Gastroesophageal sphincter (tissue), 4 donors: ENCODE measurements around the gene DPYD. TPM values are rescaled to one million over a fixed set of nuclear protein-coding genes. Genes with fewer than 3 reads are reported as not detected.

Source experiments
- ATAC-seq: fragments of 150-250 bp; one replicate; pipeline ENCODE4 v1.9.1; 2016; ENCODE audit warnings: mild to moderate bottlenecking, moderate library complexity
- H3K27ac ChIP-seq, 4 donors: fragments of 200-600 bp; sonication (generic) in 3 of 4; 1 replicate in 3 of 4; 2 replicates in 1 of 4; pipeline ENCODE4 v1.5.1; 2016 to 2019
- H3K27me3 ChIP-seq: fragments of 200-600 bp; sonication (generic); one replicate; pipeline ENCODE4 v1.5.1; 2019
- H3K36me3 ChIP-seq, 2 donors: fragments of 200-600 bp; sonication (generic); one replicate each; pipeline ENCODE4 v1.5.1; 2019; ENCODE audit warnings: control low read depth in 1 of 2
- H3K4me1 ChIP-seq, 3 donors: fragments of 200-600 bp; sonication (generic); 1 replicate in 2 of 3; 2 replicates in 1 of 3; pipeline ENCODE4 v1.5.1; 2016 to 2019; ENCODE audit warnings: control low read depth in 2 of 3
- H3K4me3 ChIP-seq, 2 donors: fragments of 200-600 bp; sonication (generic); one replicate each; pipeline ENCODE4 v1.5.1; 2019; ENCODE audit warnings: mild to moderate bottlenecking in 1 of 2, moderate library complexity in 1 of 2
- H3K9me3 ChIP-seq, 3 donors: fragments of 200-600 bp; sonication (generic); one replicate each; pipeline ENCODE4 v1.5.1; 2017 to 2019; ENCODE audit warnings: control low read depth in 2 of 3
- CTCF ChIP-seq, 4 experiments: fragments of 200-600 bp in 2 of 4; fragments of 450-650 bp in 2 of 4; sonication (generic) in 1 of 4; IDR thresholded peaks; one replicate each; pipeline ENCODE4 v1.5.1; 2017 to 2019; ENCODE audit warnings: antibody characterized with exemption in 4 of 4, mild to moderate bottlenecking in 2 of 4, moderate library complexity in 2 of 4
- EP300 ChIP-seq: sonication (generic); formaldehyde crosslinking; IDR thresholded peaks from one replicate; pipeline ENCODE4 v1.6.1; 2017; ENCODE audit warnings: antibody characterized with exemption, mild to moderate bottlenecking
- POLR2A ChIP-seq, 2 donors: fragments of 450-650 bp; IDR thresholded peaks; one replicate each; pipeline ENCODE4 v1.6.1; 2017; ENCODE audit warnings: antibody characterized with exemption in 2 of 2, mild to moderate bottlenecking in 2 of 2, moderate library complexity in 1 of 2
- POLR2AphosphoS5 ChIP-seq: sonication (generic); formaldehyde crosslinking; IDR thresholded peaks from one replicate; pipeline ENCODE4 v1.6.1; 2017; ENCODE audit warnings: antibody characterized with exemption
- WGBS, 2 donors: methylation state at CpG; one replicate each; pipeline ENCODE4 v1.1.5; 2018; ENCODE audit warnings: low coverage in 1 of 2; 5-methylcytosine and 5-hydroxymethylcytosine counted together
- total RNA-seq, 4 donors: library from RNA; depleted of rRNA; stranded (reverse); fragments of >200 nt; gene quantifications; one replicate each; pipeline ENCODE4 v1.1.0, GENCODE V29; 2016

Gene DPYD
- total RNA-seq, 4 donors from 2014 or later: 31.2 to 53.0 (median 43.2) TPM

- Histone ChIP-seq H3K27me3 (no peaks in the 10 kb centered on the region), H3K4me1 (peaks cover 3 to 11% (median 8%) of the 10 kb centered on the region in 3 donors), H3K4me3 (no peak overlapping the region), H3K36me3 (no peaks in the 10 kb centered on the region), H3K9me3 (no peaks in the 10 kb centered on the region), H3K27ac (no peak overlapping the region)
- ATAC-seq: no peak
- 74% methylated on average over 2 of the region's 2 CpGs; no CpG with 5 or more reads in 1 of the 2 donors for WGBS, 2 donors
- TF ChIP-seq CTCF (IDR thresholded peaks at IDR 0.05) (no peak), POLR2A (IDR thresholded peaks at IDR 0.05) (no peak), EP300 (no peak), POLR2AphosphoS5 (no peak)
Observed at GRCh38 chr1:97802011-97802410, 118.8 kb downstream of the DPYD start.

- no peak for ATAC-seq
- Histone ChIP-seq H3K27ac (no peak overlapping the region), H3K27me3 (no peaks in the 10 kb centered on the region)
Observed at GRCh38 chr1:97797403-97798183, 123.2 kb downstream of the DPYD start.

GRCh38 chr1:97796711-97797110 lies 124.1 kb downstream of the DPYD start:
- H3K4me3 ChIP-seq: no peak overlapping the region
- no peaks in the 10 kb centered on the region for H3K27me3 ChIP-seq
- peaks cover 3 to 15% (median 8%) of the 10 kb centered on the region in 3 donors for H3K4me1 ChIP-seq
- WGBS, 2 donors: 46 to 54% methylated on average over 2 of the region's 2 CpGs
- H3K9me3 ChIP-seq: no peaks in the 10 kb centered on the region
- no peaks in the 10 kb centered on the region for H3K36me3 ChIP-seq
- no peak overlapping the region for H3K27ac ChIP-seq
- TF ChIP-seq POLR2AphosphoS5: no peak
- TF ChIP-seq CTCF (IDR thresholded peaks at IDR 0.05): no peak
- TF ChIP-seq POLR2A (IDR thresholded peaks at IDR 0.05): no peak
- no peak for TF ChIP-seq EP300
- no peak for ATAC-seq

More at GRCh38 chr1:97797403-97798183, 123.2 kb downstream of the DPYD start:
- Histone ChIP-seq H3K9me3 (no peaks in the 10 kb centered on the region), H3K4me3 (no peak overlapping the region), H3K4me1 (peaks cover 3 to 15% (median 8%) of the 10 kb centered on the region in 3 donors), H3K36me3 (no peaks in the 10 kb centered on the region)
- TF ChIP-seq POLR2AphosphoS5 (peak; percentile 52), EP300 (no peak)
- WGBS, 2 donors: 21 to 33% methylated on average over 2 of the region's 2 CpGs

- Histone ChIP-seq H3K4me1 (peaks cover 0 to 10% (median 5%) of the 10 kb centered on the region in 3 donors), H3K36me3 (no peaks in the 10 kb centered on the region), H3K27ac (no peak overlapping the region), H3K9me3 (no peaks in the 10 kb centered on the region), H3K27me3 (no peaks in the 10 kb centered on the region), H3K4me3 (no peak overlapping the region)
- WGBS, 2 donors: 90 to 92% methylated on average over 3 to 4 of the region's 4 CpGs
- ATAC-seq: no peak
- TF ChIP-seq POLR2AphosphoS5: no peak
Observed at GRCh38 chr1:97792655-97793054, 128.2 kb downstream of the DPYD start.

- TF ChIP-seq EP300 (no peak), POLR2AphosphoS5 (no peak), CTCF (IDR thresholded peaks at IDR 0.05) (no peak), POLR2A (IDR thresholded peaks at IDR 0.05) (no peak)
- Histone ChIP-seq H3K4me3 (no peak overlapping the region), H3K27me3 (no peaks in the 10 kb centered on the region), H3K27ac (no peak overlapping the region), H3K4me1 (no peaks in the 10 kb centered on the region), H3K9me3 (no peaks in the 10 kb centered on the region), H3K36me3 (no peaks in the 10 kb centered on the region)
- ATAC-seq: no peak
Observed at GRCh38 chr1:97791251-97791650, 129.6 kb downstream of the DPYD start.

- no peaks in the 10 kb centered on the region for H3K4me1 ChIP-seq
- TF ChIP-seq CTCF (IDR thresholded peaks at IDR 0.05) (no peak), POLR2A (IDR thresholded peaks at IDR 0.05) (no peak), EP300 (no peak), POLR2AphosphoS5 (no peak)
- no peaks in the 10 kb centered on the region for H3K9me3 ChIP-seq
- no peaks in the 10 kb centered on the region for H3K27me3 ChIP-seq
- ATAC-seq: no peak
- WGBS, 2 donors: 43 to 45% methylated on average over 2 of the region's 2 CpGs
- no peak overlapping the region for H3K4me3 ChIP-seq
- peaks cover 0 to 3% of the 10 kb centered on the region in 2 donors for H3K36me3 ChIP-seq
- H3K27ac ChIP-seq: no peak overlapping the region
Observed at GRCh38 chr1:97787231-97787630, 133.6 kb downstream of the DPYD start.
